SU-DHL-6 (cell line): Measurements from ENCODE around the gene UCN.
"Not testable (repeated sequence)": the region's sequence is repeated elsewhere in the genome, so short reads cannot be mapped to it uniquely, and the experiment has no call there.

Source experiments
- H2AFZ ChIP-seq: fragments of 200-600 bp; sonication (generic); 2 replicates; pipeline ENCODE4 v1.6.1; 2014; ENCODE audit warnings: low read depth, mild to moderate bottlenecking, moderate library complexity, mixed read lengths, antibody characterized with exemption, low read length; ENCODE audit not compliant: severe bottlenecking
- H3F3A ChIP-seq: fragments of 200-600 bp; shearing (Covaris generic); 2 replicates; pipeline ENCODE4 v1.6.0; 2016; ENCODE audit warnings: antibody characterized with exemption, mild to moderate bottlenecking; ENCODE audit not compliant: insufficient read depth
- H3K27ac ChIP-seq: fragments of 200-600 bp; sonication (generic); 2 replicates; pipeline ENCODE4 v1.5.1; 2016; ENCODE audit warnings: low read depth, mild to moderate bottlenecking, low read length, moderate library complexity, mixed read lengths
- H3K27me3 ChIP-seq: fragments of 200-600 bp; sonication (generic), shearing (Covaris generic); 2 replicates; pipeline ENCODE4 v1.6.0; 2014; ENCODE audit warnings: mild to moderate bottlenecking, low read length
- H3K36me3 ChIP-seq: fragments of 200-600 bp; sonication (generic); 2 replicates; pipeline ENCODE4 v1.6.1; 2014; ENCODE audit warnings: mild to moderate bottlenecking, low read length, mixed read lengths
- H3K4me2 ChIP-seq: fragments of 300-600, 200-600 bp; shearing (Covaris generic), sonication (generic); 2 replicates; pipeline ENCODE4 v1.6.0; 2014; ENCODE audit warnings: low read length, low read depth, mild to moderate bottlenecking; ENCODE audit not compliant: poor library complexity, severe bottlenecking
- H3K4me3 ChIP-seq: fragments of 200-600 bp; sonication (generic); 2 replicates; pipeline ENCODE4 v1.5.1; 2014; ENCODE audit warnings: antibody characterized with exemption, low read length, mild to moderate bottlenecking, mixed read lengths; ENCODE audit not compliant: insufficient read depth, poor library complexity, severe bottlenecking
- H3K79me2 ChIP-seq: fragments of 200-600 bp; sonication (generic); 2 replicates; pipeline ENCODE4 v1.6.1; 2014; ENCODE audit warnings: mild to moderate bottlenecking, low read length, moderate library complexity; ENCODE audit not compliant: insufficient read depth
- H3K9ac ChIP-seq: fragments of 200-600 bp; sonication (generic); 2 replicates; pipeline ENCODE4 v1.7.0; 2014; ENCODE audit warnings: mild to moderate bottlenecking, low read length
- H3K9me2 ChIP-seq: fragments of 200-600 bp; sonication (generic); replicated peaks from 2 replicates; pipeline ENCODE4 v1.6.1; 2014; ENCODE audit warnings: low read length; ENCODE audit not compliant: insufficient read depth
- H3K9me3 ChIP-seq: fragments of 200-600 bp; sonication (generic); 2 replicates; pipeline ENCODE4 v1.6.1; 2014; ENCODE audit warnings: low read length, mixed read lengths; ENCODE audit not compliant: insufficient read depth
- H4K20me1 ChIP-seq: fragments of 200-600 bp; sonication (generic); 2 replicates; pipeline ENCODE4 v1.6.1; 2014; ENCODE audit warnings: low read depth, mild to moderate bottlenecking, antibody characterized with exemption, low read length, moderate library complexity, mixed read lengths
- CTCF ChIP-seq: fragments of 200-600 bp; sonication (generic); IDR thresholded peaks from one replicate; pipeline ENCODE4 v1.5.1; 2017; ENCODE audit warnings: antibody characterized with exemption, mild to moderate bottlenecking, low read length, moderate library complexity; ENCODE audit not compliant: insufficient read depth, poor library complexity, severe bottlenecking
- EZH2phosphoT487 ChIP-seq: fragments of 200-600 bp; sonication (generic), shearing (Covaris generic); conservative IDR thresholded peaks from 2 replicates; pipeline ENCODE4 v1.6.1; 2018; ENCODE audit warnings: mild to moderate bottlenecking, antibody characterized with exemption, low read length, moderate library complexity, mixed read lengths

UCN gene

GRCh38 chr2:27270670-27271069, 37.6 kb downstream of the UCN start:
- no peaks in the 10 kb centered on the region for H3K27me3 ChIP-seq
- H2AFZ ChIP-seq: no peak overlapping the region
- H3K9me3 ChIP-seq: no peaks in the 10 kb centered on the region
- no peak overlapping the region for H3K4me2 ChIP-seq
- H3K9ac ChIP-seq: no peak overlapping the region
- H3K79me2 ChIP-seq: no peaks in the 10 kb centered on the region
- H3K36me3 ChIP-seq: no peaks in the 10 kb centered on the region
- no peak for TF ChIP-seq EZH2phosphoT487
- H3K9me2 ChIP-seq: no peaks in the 10 kb centered on the region
- H3K27ac ChIP-seq: no peak overlapping the region
- H3F3A ChIP-seq: no peaks in the 10 kb centered on the region
- no peaks in the 10 kb centered on the region for H4K20me1 ChIP-seq
- H3K4me3 ChIP-seq: no peak overlapping the region

GRCh38 chr2:27270131-27270530, 38.1 kb downstream of the UCN start:
- Histone ChIP-seq H3K36me3 (no peaks in the 10 kb centered on the region), H3K27ac (no peak overlapping the region), H3K4me2 (no peak overlapping the region), H4K20me1 (no peaks in the 10 kb centered on the region), H3K9me2 (no peaks in the 10 kb centered on the region), H3K27me3 (no peaks in the 10 kb centered on the region), H3K79me2 (no peaks in the 10 kb centered on the region), H3K9me3 (no peaks in the 10 kb centered on the region), H2AFZ (no peak overlapping the region), H3F3A (no peaks in the 10 kb centered on the region), H3K4me3 (no peak overlapping the region), H3K9ac (no peak overlapping the region)
- TF ChIP-seq EZH2phosphoT487 (no peak), CTCF (no peak)

GRCh38 chr2:27268296-27268695, 39.9 kb downstream of the UCN start:
- not testable (repeated sequence) for H4K20me1 ChIP-seq, H3K36me3 ChIP-seq, H3K4me3 ChIP-seq, H3K9me3 ChIP-seq, H3K27ac ChIP-seq, H3K4me2 ChIP-seq, H3F3A ChIP-seq, H3K9ac ChIP-seq, H2AFZ ChIP-seq, H3K27me3 ChIP-seq, H3K9me2 ChIP-seq, H3K79me2 ChIP-seq

- H3K4me2 ChIP-seq: no peak overlapping the region
- H3K79me2 ChIP-seq: no peaks in the 10 kb centered on the region
- H3K9ac ChIP-seq: no peak overlapping the region
- H3K4me3 ChIP-seq: no peak overlapping the region
- no peak overlapping the region for H2AFZ ChIP-seq
- no peaks in the 10 kb centered on the region for H3K36me3 ChIP-seq
- no peaks in the 10 kb centered on the region for H3K27me3 ChIP-seq
- no peaks in the 10 kb centered on the region for H3F3A ChIP-seq
- no peak overlapping the region for H3K27ac ChIP-seq
- TF ChIP-seq EZH2phosphoT487: no peak
- no peak for TF ChIP-seq CTCF
- no peaks in the 10 kb centered on the region for H3K9me3 ChIP-seq
- no peaks in the 10 kb centered on the region for H4K20me1 ChIP-seq
- no peaks in the 10 kb centered on the region for H3K9me2 ChIP-seq
These were observed 42.7 kb downstream of the UCN start for GRCh38 chr2:27265536-27265870.
